Measurements from ENCODE around the gene DXO. TPM values are rescaled to one million over a fixed set of nuclear protein-coding genes. Genes with fewer than 3 reads are reported as not detected.
"Not testable (repeated sequence)": the region's sequence is repeated elsewhere in the genome, so short reads cannot be mapped to it uniquely, and the experiment has no call there.

The DXO gene
- total and polyA plus RNA-seq, 8 donors: 8.2 to 39.7 (median 11.5) TPM

GRCh38 chr6:32005538-32005880, 33.6 kb upstream of the DXO start:
- H3K27me3 ChIP-seq; H3K4me3 ChIP-seq; intact Hi-C loops (cut with DNase I); H3K9me3 ChIP-seq; ATAC-seq; H3K4me1 ChIP-seq; H3K27ac ChIP-seq; FAIRE-seq; H3K36me3 ChIP-seq: not testable (repeated sequence)
- WGBS, 2 donors: 56 to 61% methylated on average over 8 of the region's 9 CpGs
- DNase-seq: peak in 3 of 6 donors; percentile 3 to 36 (median 26)

GRCh38 chr6:32004864-32005537, 33.1 kb upstream of the DXO start:
- FAIRE-seq; H3K27me3 ChIP-seq; H3K4me1 ChIP-seq; H3K9me3 ChIP-seq; H3K36me3 ChIP-seq; H3K27ac ChIP-seq; H3K4me3 ChIP-seq; intact Hi-C loops (cut with DNase I): not testable (repeated sequence)
- WGBS, 2 donors: 47 to 59% methylated on average over 9 of the region's 13 CpGs
- peak in 2 of 6 donors; percentile 14 to 15 for DNase-seq
- peak in 2 of 4 donors; percentile 7 to 12 for ATAC-seq

GRCh38 chr6:32004393-32004792, 32.5 kb upstream of the DXO start:
- H3K36me3 ChIP-seq; intact Hi-C loops (cut with DNase I); H3K27ac ChIP-seq; H3K4me1 ChIP-seq; ATAC-seq; H3K9me3 ChIP-seq; FAIRE-seq; H3K27me3 ChIP-seq; H3K4me3 ChIP-seq: not testable (repeated sequence)
- WGBS, 2 donors: 76 to 81% methylated on average over 3 of the region's 4 CpGs
- peak in 3 of 6 donors; percentile 1 to 9 (median 3) for DNase-seq

GRCh38 chr6:32003301-32003700, 31.4 kb upstream of the DXO start:
- H3K4me1 ChIP-seq; FAIRE-seq; H3K4me3 ChIP-seq; DNase-seq; ATAC-seq; H3K36me3 ChIP-seq; H3K27me3 ChIP-seq; intact Hi-C loops (cut with DNase I); H3K27ac ChIP-seq; H3K9me3 ChIP-seq: not testable (repeated sequence)
- WGBS, 2 donors: no CpG with 5 or more reads among the region's 7 CpGs

- intact Hi-C loops (cut with DNase I); H3K27ac ChIP-seq; FAIRE-seq; H3K36me3 ChIP-seq; H3K9me3 ChIP-seq; H3K4me3 ChIP-seq; DNase-seq; H3K4me1 ChIP-seq; H3K27me3 ChIP-seq: not testable (repeated sequence)
- no CpG with 5 or more reads among the region's 15 CpGs for WGBS, 2 donors
- ATAC-seq: peak in 3 of 4 donors; percentile 35 to 43 (median 38)
Measured at GRCh38 chr6:32002546-32003268, 30.8 kb upstream of the DXO start.

GRCh38 chr6:31996385-31996784, 24.4 kb upstream of the DXO start:
- WGBS, 2 donors: 84 to 88% methylated on average over 6 of the region's 6 CpGs
- H3K36me3 ChIP-seq; H3K9me3 ChIP-seq; H3K4me1 ChIP-seq; H3K4me3 ChIP-seq; FAIRE-seq; H3K27ac ChIP-seq; ATAC-seq; H3K27me3 ChIP-seq; intact Hi-C loops (cut with DNase I): not testable (repeated sequence)
- DNase-seq: peak in 2 of 6 donors; percentile 27 to 41

- DNase-seq: peak in 1 of 6 donors; percentile 25
- H3K4me1 ChIP-seq; H3K27me3 ChIP-seq; H3K4me3 ChIP-seq; FAIRE-seq; intact Hi-C loops (cut with DNase I); H3K27ac ChIP-seq; H3K36me3 ChIP-seq; ATAC-seq; H3K9me3 ChIP-seq: not testable (repeated sequence)
- 95 to 99% methylated on average over 8 to 10 of the region's 14 CpGs for WGBS, 2 donors
Measured at GRCh38 chr6:31994421-31994820, 22.5 kb upstream of the DXO start.

- H3K9me3 ChIP-seq; H3K27ac ChIP-seq; H3K4me3 ChIP-seq; DNase-seq; H3K27me3 ChIP-seq; H3K36me3 ChIP-seq; H3K4me1 ChIP-seq; FAIRE-seq; intact Hi-C loops (cut with DNase I): not testable (repeated sequence)
- peak in 1 of 4 donors; percentile 48 for ATAC-seq
- WGBS, 2 donors: no CpG with 5 or more reads among the region's 10 CpGs
Measured at GRCh38 chr6:31989363-31989762, 17.4 kb upstream of the DXO start.

GRCh38 chr6:31981744-31982143, 9.8 kb upstream of the DXO start, which contains the start of gene C4A:
TSS of gene C4A (plus strand) at chr6:31982057. CDS start at chr6:31982108, 51 bp downstream.
- H3K36me3 ChIP-seq; intact Hi-C loops (cut with DNase I); FAIRE-seq; H3K4me1 ChIP-seq; H3K4me3 ChIP-seq; H3K9me3 ChIP-seq; H3K27me3 ChIP-seq; DNase-seq; H3K27ac ChIP-seq: not testable (repeated sequence)
- WGBS, 2 donors: no CpG with 5 or more reads among the region's 7 CpGs
- ATAC-seq: peak in 3 of 4 donors; percentile 84 to 96 (median 92)

- H3K27me3 ChIP-seq; intact Hi-C loops (cut with DNase I); H3K27ac ChIP-seq; DNase-seq; FAIRE-seq; H3K4me3 ChIP-seq; H3K36me3 ChIP-seq; H3K4me1 ChIP-seq; H3K9me3 ChIP-seq: not testable (repeated sequence)
- peak in 1 of 4 donors; percentile 7 for ATAC-seq
- no CpG with 5 or more reads among the region's 5 CpGs for WGBS, 2 donors
Measured at GRCh38 chr6:31980998-31981397, 9.1 kb upstream of the DXO start.

GRCh38 chr6:31980195-31980876, 8.4 kb upstream of the DXO start:
- 93 to 94% methylated on average over 13 of the region's 13 CpGs for WGBS, 2 donors
- ATAC-seq: not testable (repeated sequence)

More at GRCh38 chr6:31980195-31980876, 8.4 kb upstream of the DXO start:
- H3K4me1 ChIP-seq; FAIRE-seq; H3K27me3 ChIP-seq; intact Hi-C loops (cut with DNase I); H3K27ac ChIP-seq; H3K36me3 ChIP-seq; H3K4me3 ChIP-seq; H3K9me3 ChIP-seq: not testable (repeated sequence)
- DNase-seq: peak in 3 of 6 donors; percentile 7 to 21 (median 9)
